B cell (primary cell): Measurements from ENCODE around the gene SLC1A2. TPM values are rescaled to one million over a fixed set of nuclear protein-coding genes. Genes with fewer than 3 reads are reported as not detected.
A peak's percentile ranks its signal among the peaks of the same experiment; 100 is the strongest.

Source experiments
- ATAC-seq: fragments of 200-7000 bp; cut with Tn5 transposase; one replicate; pipeline ENCODE4 v1.10.0; 2021; ENCODE audit warnings: low read depth, mild to moderate bottlenecking, moderate number of reproducible peaks, moderate library complexity
- CTCF ChIA-PET: fragments of 350-600 bp; sonication (Branson Sonifier 250); formaldehyde crosslinking; loops from one replicate; lab custom pipeline; 2021; ENCODE audit warnings: antibody characterized with exemption, inconsistent platforms; lab: Charles Lee
- POLR2A ChIA-PET: fragments of 350-600 bp; sonication (Branson Sonifier 250); formaldehyde crosslinking; loops from one replicate; lab custom pipeline; 2021; ENCODE audit warnings: antibody characterized with exemption; lab: Charles Lee
- DNase-seq: peaks from one replicate; pipeline ENCODE4 v3.0.0; 2013
- H2AFZ ChIP-seq: 2 replicates; pipeline ENCODE4 v1.6.1; 2012; ENCODE audit warnings: mild to moderate bottlenecking, low read depth, low read length; ENCODE audit not compliant: insufficient read depth, poor library complexity, severe bottlenecking
- H3K27ac ChIP-seq, 2 donors: 1 replicate in 1 of 2; 2 replicates in 1 of 2; pipeline ENCODE4 v1.5.1; 2012 to 2013; ENCODE audit warnings: low read length in 2 of 2, mild to moderate bottlenecking in 2 of 2, moderate library complexity in 1 of 2
- H3K27me3 ChIP-seq, 4 experiments: fragments of 200-600 bp in 1 of 4; sonication (generic) in 1 of 4; replicated peaks in 1 of 4; 1 replicate in 2 of 4; 2 replicates in 2 of 4; pipeline versions ENCODE4 v1.6.1 to v1.7.0; 2013 to 2016; ENCODE audit warnings: low read length in 3 of 4, mild to moderate bottlenecking in 2 of 4, mixed read lengths in 1 of 4, moderate library complexity in 1 of 4; ENCODE audit not compliant: insufficient read depth in 4 of 4, control insufficient read depth in 3 of 4; ENCODE audit errors: control extremely low read depth in 1 of 4
- H3K36me3 ChIP-seq, 2 experiments: replicated peaks in 1 of 2; 1 replicate in 1 of 2; 2 replicates in 1 of 2; pipeline versions ENCODE4 v1.6.1 to v1.7.1; 2013; ENCODE audit warnings: low read length in 1 of 2; ENCODE audit not compliant: insufficient read depth in 2 of 2, control insufficient read depth in 1 of 2; ENCODE audit errors: control extremely low read depth in 1 of 2, extremely low read depth in 1 of 2
- H3K4me1 ChIP-seq, 2 donors: fragments of 200-600 bp in 1 of 2; sonication (generic) in 1 of 2; 1 replicate in 1 of 2; 2 replicates in 1 of 2; pipeline versions ENCODE4 v1.5.1 to v1.6.1; 2013 to 2017; ENCODE audit warnings: low read length in 2 of 2; ENCODE audit not compliant: control insufficient read depth in 2 of 2, insufficient read depth in 2 of 2
- H3K4me2 ChIP-seq: replicated peaks from 2 replicates; pipeline ENCODE3; 2012; ENCODE audit warnings: mild to moderate bottlenecking, low read depth, low read length; ENCODE audit not compliant: poor library complexity, severe bottlenecking
- H3K4me3 ChIP-seq, 5 experiments: fragments of 200-600 bp in 1 of 5; sonication (generic) in 1 of 5; 1 replicate in 3 of 5; 2 replicates in 2 of 5; pipeline versions ENCODE4 v1.5.1 to v1.7.0; 2011 to 2016; ENCODE audit warnings: low read length in 4 of 5, mild to moderate bottlenecking in 4 of 5, low read depth in 2 of 5, control low read depth in 1 of 5, moderate library complexity in 1 of 5; ENCODE audit not compliant: insufficient read depth in 1 of 5; ENCODE audit errors: control extremely low read depth in 1 of 5, extremely low read depth in 1 of 5
- H3K79me2 ChIP-seq: fragments of 200-600 bp; sonication (generic); one replicate; pipeline ENCODE4 v1.6.0; 2016; ENCODE audit warnings: low read length; ENCODE audit not compliant: control insufficient read depth, insufficient read depth
- H3K9ac ChIP-seq: fragments of 200-600 bp; sonication (generic); 2 replicates; pipeline ENCODE4 v1.6.1; 2017; ENCODE audit warnings: mild to moderate bottlenecking, low read length, moderate library complexity
- H3K9me3 ChIP-seq, 3 donors: one replicate each; pipeline versions ENCODE4 v1.6.1 to v1.7.1; 2013; ENCODE audit warnings: low read length in 2 of 3; ENCODE audit not compliant: control insufficient read depth in 2 of 3, insufficient read depth in 1 of 3; ENCODE audit errors: control extremely low read depth in 1 of 3
- H4K20me1 ChIP-seq: 2 replicates; pipeline ENCODE4 v1.6.0; 2012; ENCODE audit warnings: mild to moderate bottlenecking, low read length; ENCODE audit not compliant: insufficient read depth, control insufficient read depth, poor library complexity, severe bottlenecking
- H3K27ac Mint-ChIP-seq: one replicate; pipeline ENCODE4 v1.8.0; 2021; ENCODE audit warnings: mixed read lengths
- H3K27me3 Mint-ChIP-seq: one replicate; pipeline ENCODE4 v1.8.0; 2021; ENCODE audit warnings: mixed read lengths
- H3K4me1 Mint-ChIP-seq: one replicate; pipeline ENCODE4 v1.8.0; 2021; ENCODE audit warnings: mixed read lengths
- H3K4me3 Mint-ChIP-seq: one replicate; pipeline ENCODE4 v1.8.0; 2021; ENCODE audit warnings: mixed read lengths
- H3K9me3 Mint-ChIP-seq: one replicate; pipeline ENCODE4 v1.8.0; 2022; ENCODE audit warnings: mixed read lengths; ENCODE audit not compliant: insufficient read depth
- EZH2 ChIP-seq: IDR thresholded peaks from 2 replicates; pipeline ENCODE4 v1.6.1; 2012; ENCODE audit warnings: borderline replicate concordance, low read depth, mild to moderate bottlenecking, moderate library complexity, low read length; ENCODE audit not compliant: insufficient read depth, poor library complexity, severe bottlenecking
- WGBS: methylation state at CpG from one replicate; pipeline ENCODE4 v1.1.5; 2013; ENCODE audit warnings: missing lambda C conversion rate; ENCODE audit not compliant: insufficient coverage; 5-methylcytosine and 5-hydroxymethylcytosine counted together
- intact Hi-C: fragments of 100-400 bp; cut with micrococcal nuclease; formaldehyde crosslinking; loops from one replicate; pipeline ENCODE4 v1.10.0; 2022
- polyA plus RNA-seq: library from polyadenylated mRNA; depleted of rRNA; stranded (reverse); fragments of >200 nt; gene quantifications from 2 replicates; pipeline ENCODE4 v1.2.3, GENCODE V29; 2012
- total RNA-seq, 2 donors: library from RNA; stranded (reverse); fragments of 120-200 nt in 1 of 2; gene quantifications; 1 replicate in 1 of 2; 2 replicates in 1 of 2; pipeline versions ENCODE4 v1.2.3 to v1.2.4, GENCODE V29; 2013 to 2022
- TF ChIP-seq, protein P1 (sequence below): fragments of 200-600 bp; IDR thresholded peaks from one replicate; pipeline ENCODE4 v1.8.0; 2022; ENCODE audit warnings: antibody characterized with exemption, mild to moderate bottlenecking

SLC1A2 gene
- total and polyA plus RNA-seq, 2 donors (not counting 1 experiment from before 2014, with no cell fraction given), result not detected

DNA sequence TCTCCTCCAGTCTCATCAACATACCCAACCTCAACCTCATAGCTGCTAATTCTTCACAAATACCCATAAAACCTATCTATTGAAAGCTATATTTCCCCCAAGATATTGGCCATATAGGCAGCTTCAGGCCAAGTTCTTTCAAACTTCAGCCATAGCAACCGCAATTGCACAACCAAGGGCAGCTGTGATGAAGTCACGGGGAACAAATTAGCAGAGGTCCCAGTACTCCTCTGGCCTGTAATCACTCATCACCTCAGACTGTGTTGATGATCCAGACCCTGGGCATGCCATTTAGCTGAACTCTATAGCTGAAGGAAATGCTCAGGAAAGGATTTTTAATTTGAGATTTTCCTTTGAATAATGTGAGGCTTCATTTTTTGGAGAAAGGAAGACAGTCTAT lies 84.1 kb downstream of the SLC1A2 start:
- Histone ChIP-seq H3K27ac (peak overlapping the region; percentile 59), H3K4me1 (peaks cover 34 to 47% of the 10 kb centered on the region in 2 donors), H3K4me2 (no peak overlapping the region), H3K27me3 (no peaks in the 10 kb centered on the region), H3K9ac (no peak overlapping the region), H2AFZ (no peak overlapping the region), H3K9me3 (peaks cover 0 to 4% (median 0%) of the 10 kb centered on the region in 3 donors), H3K36me3 (no peaks in the 10 kb centered on the region), H4K20me1 (no peaks in the 10 kb centered on the region), H3K4me3 (no peak overlapping the region), H3K79me2 (no peaks in the 10 kb centered on the region)
- no peak overlapping the region for H3K27ac Mint-ChIP-seq
- no peak for ATAC-seq
- WGBS, result 100% methylated on average over 2 of the region's 2 CpGs
- intact Hi-C loops, result loop anchor here (10.0 kb wide), 1 partner anchor 260 kb away; no protein-coding TSS in a partner anchor
- CTCF ChIA-PET, result interaction anchor here (1.0 to 1.3 kb wide), 3 partner anchors 55 to 172 kb away, joined by 3 to 4 read pairs (median 4); no protein-coding TSS in a partner anchor
- POLR2A ChIA-PET, result interaction anchor here (0.5 to 1.8 kb wide), 2 partner anchors 22 to 159 kb away, joined by 4 to 5 read pairs; no protein-coding TSS in a partner anchor
- DNase-seq, result no peak
- H3K9me3 Mint-ChIP-seq, result no peaks in the 10 kb centered on the region
- H3K27me3 Mint-ChIP-seq, result no peaks in the 10 kb centered on the region
- no peak for TF ChIP-seq EZH2
- TF ChIP-seq, protein P1, sequence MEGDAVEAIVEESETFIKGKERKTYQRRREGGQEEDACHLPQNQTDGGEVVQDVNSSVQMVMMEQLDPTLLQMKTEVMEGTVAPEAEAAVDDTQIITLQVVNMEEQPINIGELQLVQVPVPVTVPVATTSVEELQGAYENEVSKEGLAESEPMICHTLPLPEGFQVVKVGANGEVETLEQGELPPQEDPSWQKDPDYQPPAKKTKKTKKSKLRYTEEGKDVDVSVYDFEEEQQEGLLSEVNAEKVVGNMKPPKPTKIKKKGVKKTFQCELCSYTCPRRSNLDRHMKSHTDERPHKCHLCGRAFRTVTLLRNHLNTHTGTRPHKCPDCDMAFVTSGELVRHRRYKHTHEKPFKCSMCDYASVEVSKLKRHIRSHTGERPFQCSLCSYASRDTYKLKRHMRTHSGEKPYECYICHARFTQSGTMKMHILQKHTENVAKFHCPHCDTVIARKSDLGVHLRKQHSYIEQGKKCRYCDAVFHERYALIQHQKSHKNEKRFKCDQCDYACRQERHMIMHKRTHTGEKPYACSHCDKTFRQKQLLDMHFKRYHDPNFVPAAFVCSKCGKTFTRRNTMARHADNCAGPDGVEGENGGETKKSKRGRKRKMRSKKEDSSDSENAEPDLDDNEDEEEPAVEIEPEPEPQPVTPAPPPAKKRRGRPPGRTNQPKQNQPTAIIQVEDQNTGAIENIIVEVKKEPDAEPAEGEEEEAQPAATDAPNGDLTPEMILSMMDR, result no peak
- no peak overlapping the region for H3K4me3 Mint-ChIP-seq
- peaks cover 40% of the 10 kb centered on the region for H3K4me1 Mint-ChIP-seq

DNA sequence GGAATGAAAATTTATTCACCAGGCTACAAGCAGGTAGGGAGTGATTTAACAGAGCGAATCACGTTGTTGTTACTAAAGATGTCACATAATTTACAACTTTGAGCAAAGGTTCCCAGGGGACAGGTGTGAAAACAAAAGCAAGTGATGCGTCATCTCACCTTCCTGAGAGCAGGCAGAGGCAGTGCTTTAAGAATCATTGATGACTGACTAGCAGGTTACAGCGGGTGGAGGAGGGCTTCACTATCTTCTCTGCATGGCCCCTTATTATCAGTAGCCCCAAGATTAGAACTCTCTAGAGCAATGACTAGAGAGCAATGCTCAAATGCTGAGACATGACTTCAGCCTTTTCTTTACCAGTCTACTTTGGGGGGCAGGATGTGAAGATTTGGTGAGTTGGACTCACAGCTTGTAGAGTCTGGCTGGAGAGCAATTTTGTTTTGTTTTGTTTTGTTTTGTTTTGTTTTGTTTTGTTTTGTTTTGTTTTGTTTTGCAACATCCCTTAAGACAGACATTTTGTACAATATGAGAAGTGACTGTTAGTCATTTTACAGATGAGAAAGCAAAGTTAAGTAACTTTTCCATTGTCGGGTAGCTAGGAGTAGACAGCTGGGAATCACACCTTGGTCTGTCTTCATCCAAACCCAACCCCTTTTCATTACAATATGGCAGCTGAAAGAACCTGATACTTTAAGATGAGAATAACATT lies 84.8 kb downstream of the SLC1A2 start:
- Mint-ChIP-seq H3K4me1 (peaks cover 47% of the 10 kb centered on the region), H3K27me3 (no peaks in the 10 kb centered on the region), H3K4me3 (peak overlapping the region; percentile 64), H3K9me3 (no peaks in the 10 kb centered on the region), H3K27ac (peak overlapping the region; percentile 84)
- Histone ChIP-seq H3K4me2 (peak overlapping the region; percentile 33), H3K9ac (peak overlapping the region; percentile 21), H2AFZ (peak overlapping the region; percentile 64), H3K27ac (peak overlapping the region; percentile 59), H3K27me3 (no peaks in the 10 kb centered on the region), H3K9me3 (peaks cover 0 to 4% (median 0%) of the 10 kb centered on the region in 3 donors), H3K4me1 (peaks cover 40 to 54% of the 10 kb centered on the region in 2 donors), H3K4me3 (peak overlapping the region in 1 of 5 experiments; percentile 12), H3K79me2 (no peaks in the 10 kb centered on the region), H4K20me1 (no peaks in the 10 kb centered on the region), H3K36me3 (no peaks in the 10 kb centered on the region)
- ChIA-PET POLR2A (interaction anchor here (0.5 to 1.8 kb wide), 2 partner anchors 21 to 159 kb away, joined by 4 to 5 read pairs; no protein-coding TSS in a partner anchor), CTCF (interaction anchor here (1.0 to 1.3 kb wide), 5 partner anchors 20 to 172 kb away, joined by 3 to 4 read pairs (median 4); no protein-coding TSS in a partner anchor)
- DNase-seq (peak; percentile 79), ATAC-seq (peak; percentile 83)
- no peak for TF ChIP-seq EZH2
- TF ChIP-seq, protein P1, result no peak
- 17% methylated on average over 1 of the region's 5 CpGs for WGBS
- intact Hi-C loops, result loop anchor here (1.0 to 10.0 kb wide), 2 partner anchors 21 to 260 kb away; no protein-coding TSS in a partner anchor
